GM18867 (cell line): ENCODE results near the gene MTHFD1L.

Experiments
- ATAC-seq: cut with Tn5 transposase; IDR thresholded peaks from one replicate; pipeline ENCODE4 v1.9.1; 2021; ENCODE audit warnings: mild to moderate bottlenecking, moderate library complexity; ENCODE audit not compliant: unreplicated experiment

Gene MTHFD1L

GRCh38 chr6:151087861-151088598, 222.5 kb downstream of the MTHFD1L start:
- ATAC-seq, result no peak

GRCh38 chr6:151088599-151088935, 223.1 kb downstream of the MTHFD1L start:
- no peak for ATAC-seq

- ATAC-seq, result no peak
Measured at GRCh38 chr6:151088963-151089362, 223.5 kb downstream of the MTHFD1L start.

- no peak for ATAC-seq
Measured at GRCh38 chr6:151089978-151090377, 224.5 kb downstream of the MTHFD1L start.

- ATAC-seq, result no peak
Measured at GRCh38 chr6:151091571-151091970, 226.1 kb downstream of the MTHFD1L start.

GRCh38 chr6:151092591-151092990, 227.1 kb downstream of the MTHFD1L start:
- ATAC-seq, result no peak

GRCh38 chr6:151093706-151094105, 228.2 kb downstream of the MTHFD1L start:
- no peak for ATAC-seq

GRCh38 chr6:151095538-151096254, 230.2 kb downstream of the MTHFD1L start:
- ATAC-seq, result no peak

- no peak for ATAC-seq
Measured at GRCh38 chr6:151096255-151096612, 230.7 kb downstream of the MTHFD1L start.

GRCh38 chr6:151096691-151097606, 231.4 kb downstream of the MTHFD1L start:
- ATAC-seq, result no peak

- peak; percentile 58 for ATAC-seq
Measured at GRCh38 chr6:151098166-151098565, 232.7 kb downstream of the MTHFD1L start.

GRCh38 chr6:151100326-151100725, 234.8 kb downstream of the MTHFD1L start:
- ATAC-seq, result no peak

GRCh38 chr6:151101161-151101815, 235.8 kb downstream of the MTHFD1L start:
- no peak for ATAC-seq

GRCh38 chr6:151101816-151102694, 236.6 kb downstream of the MTHFD1L start:
- no peak for ATAC-seq

- no peak for ATAC-seq
Measured at GRCh38 chr6:151103266-151103665, 237.8 kb downstream of the MTHFD1L start.

- ATAC-seq, result no peak
Measured at GRCh38 chr6:151107897-151108427, 242.5 kb downstream of the MTHFD1L start.

GRCh38 chr6:151108548-151108947, 243.0 kb downstream of the MTHFD1L start:
- ATAC-seq, result no peak

GRCh38 chr6:151109361-151109760, 243.9 kb downstream of the MTHFD1L start:
- ATAC-seq, result no peak

- no peak for ATAC-seq
Measured at GRCh38 chr6:151109869-151110575, 244.5 kb downstream of the MTHFD1L start.
